ENCODE measurements around the gene TBC1D4.
"Not testable (repeated sequence)": the region's sequence is repeated elsewhere in the genome, so short reads cannot be mapped to it uniquely, and the experiment has no call there.

The TBC1D4 gene

GRCh38 chr13:75256922-75257321 lies 225.0 kb downstream of the TBC1D4 start:
- no peak for DNase-seq

DNA sequence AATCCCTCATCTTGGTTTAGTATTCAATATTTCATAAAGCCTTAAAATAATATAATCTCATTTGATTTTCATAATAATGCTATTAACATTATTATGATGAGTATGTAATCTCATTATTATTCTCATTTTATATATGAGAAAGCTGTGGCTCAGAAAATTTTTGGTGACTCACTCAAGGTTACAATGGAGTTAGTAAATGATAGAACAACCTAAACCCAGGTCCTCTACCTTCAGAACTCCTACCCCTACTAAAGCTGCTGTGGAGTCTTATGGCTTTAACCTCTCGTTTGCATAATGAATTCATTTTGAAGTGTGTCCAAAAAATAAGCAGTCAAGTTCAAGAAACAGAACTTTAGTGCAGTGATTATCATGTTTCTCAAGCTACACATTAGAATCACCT lies 226.3 kb downstream of the TBC1D4 start:
- DNase-seq = no peak

- DNase-seq = no peak
Measured at GRCh38 chr13:75255147-75255546, 226.8 kb downstream of the TBC1D4 start.

- DNase-seq = no peak
Measured at GRCh38 chr13:75251188-75251587, 230.8 kb downstream of the TBC1D4 start.

- DNase-seq = no peak
Measured at GRCh38 chr13:75250526-75251178, 231.3 kb downstream of the TBC1D4 start.

GRCh38 chr13:75245578-75245977 lies 236.4 kb downstream of the TBC1D4 start:
- not testable (repeated sequence) for DNase-seq

GRCh38 chr13:75240240-75240639 lies 241.7 kb downstream of the TBC1D4 start:
- DNase-seq = not testable (repeated sequence)

GRCh38 chr13:75236774-75237173 lies 245.2 kb downstream of the TBC1D4 start:
- no peak for DNase-seq

All from stimulated activated naive CD4-positive, alpha-beta T cell treated with Interleukin-2 at 50 U/mL for 16 hours (primary cell).